ENCODE measurements around the gene C19orf25. TPM values are rescaled to one million over a fixed set of nuclear protein-coding genes. Genes with fewer than 3 reads are reported as not detected.

C19orf25 gene
- total and polyA plus RNA-seq, 2 donors (not counting 1 experiment from before 2014, with no cell fraction given), result 34.2 to 68.3 TPM

DNA sequence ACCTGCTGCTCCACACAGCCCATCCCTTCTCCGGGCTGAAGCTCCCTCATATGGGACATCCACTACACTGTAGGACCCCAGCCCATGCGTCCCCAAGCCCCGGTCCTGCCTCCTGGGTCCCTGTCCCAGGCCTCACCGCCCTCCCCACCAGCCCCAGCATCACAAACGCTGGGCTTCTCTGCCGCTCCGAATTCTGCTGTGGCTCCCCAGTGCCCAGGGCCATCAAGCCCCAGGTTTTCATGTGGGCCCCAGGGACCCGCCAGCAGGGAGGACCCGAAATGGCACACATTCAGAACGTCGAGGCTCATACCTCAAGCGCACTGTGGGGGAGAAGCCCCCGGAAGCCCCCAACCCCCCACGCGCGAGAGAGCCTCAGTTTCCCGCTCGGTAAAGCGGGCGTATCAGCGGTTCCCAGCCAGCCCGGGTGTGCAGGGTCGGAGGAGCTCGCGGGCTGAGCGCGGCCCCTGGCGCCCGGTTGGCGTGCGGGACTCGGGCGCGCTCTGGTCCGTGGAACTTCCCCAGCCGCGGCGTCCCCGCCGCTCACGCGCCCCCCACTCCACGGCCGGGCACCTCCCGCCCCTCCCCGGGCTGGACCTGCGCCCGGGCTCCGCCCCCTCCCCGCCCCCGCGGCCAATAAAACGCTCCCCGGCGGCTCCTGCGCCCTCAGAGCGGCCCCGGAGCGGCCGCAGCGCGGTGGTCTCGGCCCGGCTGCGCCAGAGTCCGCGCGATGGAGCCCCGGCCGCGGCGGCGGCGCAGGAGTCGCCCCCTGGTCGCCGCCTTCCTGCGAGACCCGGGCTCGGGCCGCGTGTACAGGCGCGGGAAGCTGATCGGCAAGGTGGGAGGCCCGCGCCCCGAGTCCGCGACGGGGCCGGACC is 44.6 kb upstream of the C19orf25 start, which contains the start of gene PLK5:
PLK5 (plus strand) TSS at position 666 of the 875 bp plus-strand sequence. CDS start 2,920 bp downstream, outside the sequence.
- H3K27me3 ChIP-seq (replicated peaks in 1 of 4; ENCODE audit: control extremely low read depth in 1 of 4, control insufficient read depth in 3 of 4, insufficient read depth in 4 of 4, low read length in 3 of 4), result peaks cover 0 to 40% (median 16%) of the 10 kb centered on the region in 4 experiments
- H3K36me3 ChIP-seq (replicated peaks in 1 of 2; ENCODE audit: control extremely low read depth in 1 of 2, control insufficient read depth in 1 of 2, extremely low read depth in 1 of 2, insufficient read depth in 2 of 2, low read length in 1 of 2), result no peaks in the 10 kb centered on the region
- H3K4me3 ChIP-seq (ENCODE audit: control extremely low read depth in 1 of 5, extremely low read depth in 1 of 5, insufficient read depth in 1 of 5, low read depth in 2 of 5, low read length in 4 of 5), result no peak within 1 kb of the TSS
- H3K27ac ChIP-seq (ENCODE audit: low read length in 2 of 2), result no peak within 1 kb of the TSS
- H3K79me2 ChIP-seq (ENCODE audit: control insufficient read depth, insufficient read depth, low read length), result no peaks in the 10 kb centered on the region
- peaks cover 0 to 9% (median 0%) of the 10 kb centered on the region in 3 donors for H3K9me3 ChIP-seq (ENCODE audit: control extremely low read depth in 1 of 3, control insufficient read depth in 2 of 3, insufficient read depth in 1 of 3, low read length in 2 of 3)
- peaks cover 3 to 8% of the 10 kb centered on the region in 2 donors for H3K4me1 ChIP-seq (ENCODE audit: control insufficient read depth in 2 of 2, insufficient read depth in 2 of 2, low read length in 2 of 2)
- Mint-ChIP-seq H3K9me3 (ENCODE audit: insufficient read depth) (no peaks in the 10 kb centered on the region), H3K27me3 (peaks cover 35% of the 10 kb centered on the region), H3K4me1 (peaks cover 7% of the 10 kb centered on the region), H3K4me3 (peak within 1 kb of the TSS; percentile 67), H3K27ac (peak within 1 kb of the TSS; percentile 42)
- ATAC-seq (ENCODE audit: low read depth) (no peak), DNase-seq (no peak)
- POLR2A ChIA-PET, result no interaction called here
- CTCF ChIA-PET, result no interaction called here
- peak within 1 kb of the TSS; percentile 32 for H3K4me2 ChIP-seq (replicated peaks; ENCODE audit: low read depth, low read length, poor library complexity, severe bottlenecking)
- no peak within 1 kb of the TSS for H3K9ac ChIP-seq (ENCODE audit: low read length)
- 14% methylated on average over 92 of the region's 92 CpGs for WGBS (ENCODE audit: insufficient coverage)
- H2AFZ ChIP-seq (ENCODE audit: insufficient read depth, low read depth, low read length, poor library complexity, severe bottlenecking), result no peak within 1 kb of the TSS
- intact Hi-C loops (cut with micrococcal nuclease), result no loop called here
- no peak for TF ChIP-seq EZH2 (IDR thresholded peaks at IDR 0.05; ENCODE audit: borderline replicate concordance, insufficient read depth, low read depth, low read length, poor library complexity, severe bottlenecking)
- TF ChIP-seq, protein P1, sequence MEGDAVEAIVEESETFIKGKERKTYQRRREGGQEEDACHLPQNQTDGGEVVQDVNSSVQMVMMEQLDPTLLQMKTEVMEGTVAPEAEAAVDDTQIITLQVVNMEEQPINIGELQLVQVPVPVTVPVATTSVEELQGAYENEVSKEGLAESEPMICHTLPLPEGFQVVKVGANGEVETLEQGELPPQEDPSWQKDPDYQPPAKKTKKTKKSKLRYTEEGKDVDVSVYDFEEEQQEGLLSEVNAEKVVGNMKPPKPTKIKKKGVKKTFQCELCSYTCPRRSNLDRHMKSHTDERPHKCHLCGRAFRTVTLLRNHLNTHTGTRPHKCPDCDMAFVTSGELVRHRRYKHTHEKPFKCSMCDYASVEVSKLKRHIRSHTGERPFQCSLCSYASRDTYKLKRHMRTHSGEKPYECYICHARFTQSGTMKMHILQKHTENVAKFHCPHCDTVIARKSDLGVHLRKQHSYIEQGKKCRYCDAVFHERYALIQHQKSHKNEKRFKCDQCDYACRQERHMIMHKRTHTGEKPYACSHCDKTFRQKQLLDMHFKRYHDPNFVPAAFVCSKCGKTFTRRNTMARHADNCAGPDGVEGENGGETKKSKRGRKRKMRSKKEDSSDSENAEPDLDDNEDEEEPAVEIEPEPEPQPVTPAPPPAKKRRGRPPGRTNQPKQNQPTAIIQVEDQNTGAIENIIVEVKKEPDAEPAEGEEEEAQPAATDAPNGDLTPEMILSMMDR (IDR thresholded peaks at IDR 0.05), result no peak
- no peaks in the 10 kb centered on the region for H4K20me1 ChIP-seq (ENCODE audit: control insufficient read depth, insufficient read depth, low read length, poor library complexity, severe bottlenecking)

- WGBS (ENCODE audit: insufficient coverage), result 74% methylated on average over 16 of the region's 18 CpGs
- H3K27ac Mint-ChIP-seq, result no peak overlapping the region
Measured at GRCh38 chr19:1522838-1523237, 43.8 kb upstream of the C19orf25 start.

More at GRCh38 chr19:1522838-1523237, 43.8 kb upstream of the C19orf25 start:
- Histone ChIP-seq H2AFZ (ENCODE audit: insufficient read depth, low read depth, low read length, poor library complexity, severe bottlenecking) (no peak overlapping the region), H3K9me3 (ENCODE audit: control extremely low read depth in 1 of 3, control insufficient read depth in 2 of 3, insufficient read depth in 1 of 3, low read length in 2 of 3) (peaks cover 0 to 14% (median 0%) of the 10 kb centered on the region in 3 donors), H3K4me1 (ENCODE audit: control insufficient read depth in 2 of 2, insufficient read depth in 2 of 2, low read length in 2 of 2) (peaks cover 3 to 8% of the 10 kb centered on the region in 2 donors), H3K36me3 (replicated peaks in 1 of 2; ENCODE audit: control extremely low read depth in 1 of 2, control insufficient read depth in 1 of 2, extremely low read depth in 1 of 2, insufficient read depth in 2 of 2, low read length in 1 of 2) (no peaks in the 10 kb centered on the region), H3K9ac (ENCODE audit: low read length) (no peak overlapping the region), H4K20me1 (ENCODE audit: control insufficient read depth, insufficient read depth, low read length, poor library complexity, severe bottlenecking) (no peaks in the 10 kb centered on the region), H3K4me3 (ENCODE audit: control extremely low read depth in 1 of 5, extremely low read depth in 1 of 5, insufficient read depth in 1 of 5, low read depth in 2 of 5, low read length in 4 of 5) (no peak overlapping the region), H3K4me2 (replicated peaks; ENCODE audit: low read depth, low read length, poor library complexity, severe bottlenecking) (no peak overlapping the region), H3K27me3 (replicated peaks in 1 of 4; ENCODE audit: control extremely low read depth in 1 of 4, control insufficient read depth in 3 of 4, insufficient read depth in 4 of 4, low read length in 3 of 4) (peaks cover 0 to 42% (median 18%) of the 10 kb centered on the region in 4 experiments), H3K79me2 (ENCODE audit: control insufficient read depth, insufficient read depth, low read length) (no peaks in the 10 kb centered on the region), H3K27ac (ENCODE audit: low read length in 2 of 2) (no peak overlapping the region)
- H3K4me3 Mint-ChIP-seq, result no peak overlapping the region
- intact Hi-C loops (cut with micrococcal nuclease), result no loop called here
- ATAC-seq (ENCODE audit: low read depth), result no peak
- H3K9me3 Mint-ChIP-seq (ENCODE audit: insufficient read depth), result no peaks in the 10 kb centered on the region
- TF ChIP-seq EZH2 (IDR thresholded peaks at IDR 0.05; ENCODE audit: borderline replicate concordance, insufficient read depth, low read depth, low read length, poor library complexity, severe bottlenecking), result no peak
- ChIA-PET POLR2A (no interaction called here), CTCF (no interaction called here)
- H3K4me1 Mint-ChIP-seq, result peaks cover 7% of the 10 kb centered on the region
- peaks cover 35% of the 10 kb centered on the region for H3K27me3 Mint-ChIP-seq
- DNase-seq, result no peak

Data from B cell (primary cell).